Spleen (tissue), 7 donors: ENCODE results near the gene MEI1.
A peak's percentile ranks its signal among the peaks of the same experiment; 100 is the strongest.

ENCODE experiments used
- CTCF ChIP-seq, 11 experiments: fragments of 200-600 bp in 7 of 11; fragments of 450-650 bp in 4 of 11; sonication (generic) in 4 of 11; IDR thresholded peaks in 8 of 11; conservative IDR thresholded peaks in 3 of 11; 1 replicate in 7 of 11; 2 replicates in 4 of 11; pipeline versions ENCODE4 v1.4.0 to v1.8.0; 2016 to 2021; ENCODE audit warnings: antibody characterized with exemption in 11 of 11, inconsistent platforms in 4 of 11, mild to moderate bottlenecking in 1 of 11
- POLR2A ChIP-seq, 3 donors: fragments of 450-650 bp; IDR thresholded peaks; one replicate each; pipeline ENCODE4 v1.5.1; 2017; ENCODE audit warnings: antibody characterized with exemption in 3 of 3, mild to moderate bottlenecking in 1 of 3
- POLR2AphosphoS5 ChIP-seq, 3 donors: sonication (generic); formaldehyde crosslinking; IDR thresholded peaks; one replicate each; pipeline ENCODE4 v1.5.1; 2017; ENCODE audit warnings: antibody characterized with exemption in 3 of 3
- donor health status: DM: no; HTN: no; CAD: no; lungs with moderate emphysema.
- donor health status: DM: no; HTN: no; CAD: no.
- donor health status: DM: no; HTN: no; CAD: no.

GRCh38 chr22:41825376-41825775 is 126.1 kb downstream of the MEI1 start:
- TF ChIP-seq CTCF (IDR thresholded peaks at IDR 0.05 in 8 of 11, conservative IDR thresholded peaks at IDR 0.05 in 3 of 11) = no peak
- peak in 2 of 3 donors; percentile 18 to 30 for TF ChIP-seq POLR2AphosphoS5 (IDR thresholded peaks at IDR 0.05)
- no peak for TF ChIP-seq POLR2A (IDR thresholded peaks at IDR 0.05)
